ENCODE results near the gene PPFIBP1. TPM values are rescaled to one million over a fixed set of nuclear protein-coding genes. Genes with fewer than 3 reads are reported as not detected.
"Not testable (repeated sequence)": the region's sequence is repeated elsewhere in the genome, so short reads cannot be mapped to it uniquely, and the experiment has no call there.

The PPFIBP1 gene
- total and polyA plus RNA-seq, 4 experiments from 2014 or later, result 2.1 to 6.5 (median 3.8) TPM

DNA sequence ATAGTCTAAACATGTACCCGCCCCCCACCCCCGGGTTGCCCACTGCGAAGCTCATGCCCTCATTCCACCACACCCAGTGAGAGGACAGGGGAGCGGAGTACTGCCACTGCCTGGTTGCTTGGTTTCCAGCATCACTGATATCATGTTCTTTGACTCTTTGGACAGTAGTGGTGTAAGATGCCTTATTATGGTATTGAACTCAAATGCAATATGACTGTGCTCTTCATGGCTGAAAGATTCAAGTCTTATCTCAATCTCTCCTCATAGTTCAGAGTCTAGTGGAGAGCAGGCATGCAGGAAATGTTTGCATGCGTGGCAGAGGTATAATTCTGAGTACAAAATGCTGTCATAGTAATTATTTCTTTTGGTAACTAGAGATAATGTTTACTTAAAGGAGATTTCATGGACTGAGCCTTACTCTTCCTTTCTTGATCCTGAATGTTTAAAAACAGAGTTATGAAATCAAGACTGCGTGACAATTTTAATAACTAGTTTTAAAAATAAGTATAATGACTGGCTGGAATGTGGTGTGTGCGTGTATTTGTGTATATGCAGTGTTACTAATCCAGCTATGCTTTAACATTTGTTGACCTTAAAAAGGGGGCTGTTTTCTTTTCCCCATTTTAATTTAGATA lies 116.7 kb downstream of the PPFIBP1 start:
- H3K36me3 Mint-ChIP-seq; H3K27ac ChIP-seq (ENCODE audit: low read depth, low read length); CTCF ChIA-PET (ENCODE audit: partially characterized antibody); H3K9me3 Mint-ChIP-seq; H3K27ac Mint-ChIP-seq; POLR2A ChIA-PET (ENCODE audit: partially characterized antibody); H3K27me3 ChIP-seq (ENCODE audit: insufficient read depth, low read length); H3K4me3 ChIP-seq (ENCODE audit: low read length in 2 of 2); H3K9me3 ChIP-seq (ENCODE audit: control insufficient read depth in 1 of 2, low read length in 2 of 2); H3K4me3 Mint-ChIP-seq; H3K4me1 ChIP-seq (ENCODE audit: insufficient read depth, low read length); H3K4me1 Mint-ChIP-seq; H3K27me3 Mint-ChIP-seq; intact Hi-C loops (cut with micrococcal nuclease); H3K36me3 ChIP-seq (ENCODE audit: insufficient read depth, low read length); DNase-seq: not testable (repeated sequence)

DNA sequence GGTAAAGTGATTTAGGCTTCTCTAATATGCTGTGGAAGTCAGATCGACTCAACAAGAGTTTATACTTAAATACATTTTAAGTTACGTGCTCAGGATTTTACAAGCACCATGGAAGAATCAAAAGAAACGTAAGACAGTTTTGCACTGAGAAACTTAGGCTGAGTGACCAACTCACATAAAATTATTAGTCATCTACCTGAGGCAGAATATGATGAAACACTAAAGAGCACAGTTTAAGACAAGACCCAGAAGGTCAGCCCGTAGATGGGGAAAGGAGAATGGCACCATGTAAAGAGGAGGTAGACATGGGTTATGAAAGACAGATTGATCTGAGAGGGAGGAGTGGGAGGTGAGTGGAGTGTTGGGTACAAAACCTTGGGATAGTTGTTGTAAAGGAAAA lies 118.4 kb downstream of the PPFIBP1 start:
- CTCF ChIA-PET (ENCODE audit: partially characterized antibody); H3K36me3 ChIP-seq (ENCODE audit: insufficient read depth, low read length); H3K9me3 Mint-ChIP-seq; H3K27me3 ChIP-seq (ENCODE audit: insufficient read depth, low read length); intact Hi-C loops (cut with micrococcal nuclease); H3K4me3 ChIP-seq (ENCODE audit: low read length in 2 of 2); POLR2A ChIA-PET (ENCODE audit: partially characterized antibody); H3K27me3 Mint-ChIP-seq; H3K4me1 ChIP-seq (ENCODE audit: insufficient read depth, low read length); DNase-seq; H3K4me1 Mint-ChIP-seq; H3K27ac Mint-ChIP-seq; H3K36me3 Mint-ChIP-seq; H3K9me3 ChIP-seq (ENCODE audit: control insufficient read depth in 1 of 2, low read length in 2 of 2); H3K27ac ChIP-seq (ENCODE audit: low read depth, low read length); H3K4me3 Mint-ChIP-seq: not testable (repeated sequence)

DNA sequence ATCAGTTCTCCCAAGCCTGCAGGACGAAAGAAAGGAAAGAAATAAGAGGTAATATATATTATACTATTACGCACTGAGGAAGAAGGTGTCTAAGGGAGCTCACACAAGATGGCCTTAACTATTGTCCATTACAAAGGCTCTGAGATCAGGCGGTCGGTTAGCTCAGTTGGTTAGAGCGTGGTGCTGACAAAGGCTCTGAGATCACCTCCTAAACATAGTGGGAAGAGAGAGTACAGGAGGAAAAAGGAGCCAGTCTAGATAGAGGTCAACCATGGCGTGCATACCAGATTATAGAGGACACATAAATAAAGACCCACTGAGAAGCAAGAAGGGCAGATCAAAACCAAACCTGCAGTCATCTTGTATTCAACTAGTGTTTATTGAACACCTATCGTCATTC lies 118.9 kb downstream of the PPFIBP1 start:
- peak overlapping the region in 1 of 7 donors; percentile 74 for H3K27ac Mint-ChIP-seq
- H3K27me3 ChIP-seq (ENCODE audit: insufficient read depth, low read length); DNase-seq; H3K9me3 ChIP-seq (ENCODE audit: control insufficient read depth in 1 of 2, low read length in 2 of 2); H3K27ac ChIP-seq (ENCODE audit: low read depth, low read length); H3K36me3 Mint-ChIP-seq; H3K27me3 Mint-ChIP-seq; H3K4me1 ChIP-seq (ENCODE audit: insufficient read depth, low read length); H3K4me1 Mint-ChIP-seq; CTCF ChIA-PET (ENCODE audit: partially characterized antibody); POLR2A ChIA-PET (ENCODE audit: partially characterized antibody); H3K9me3 Mint-ChIP-seq; H3K4me3 ChIP-seq (ENCODE audit: low read length in 2 of 2); H3K36me3 ChIP-seq (ENCODE audit: insufficient read depth, low read length); intact Hi-C loops (cut with micrococcal nuclease); H3K4me3 Mint-ChIP-seq: not testable (repeated sequence)

DNA sequence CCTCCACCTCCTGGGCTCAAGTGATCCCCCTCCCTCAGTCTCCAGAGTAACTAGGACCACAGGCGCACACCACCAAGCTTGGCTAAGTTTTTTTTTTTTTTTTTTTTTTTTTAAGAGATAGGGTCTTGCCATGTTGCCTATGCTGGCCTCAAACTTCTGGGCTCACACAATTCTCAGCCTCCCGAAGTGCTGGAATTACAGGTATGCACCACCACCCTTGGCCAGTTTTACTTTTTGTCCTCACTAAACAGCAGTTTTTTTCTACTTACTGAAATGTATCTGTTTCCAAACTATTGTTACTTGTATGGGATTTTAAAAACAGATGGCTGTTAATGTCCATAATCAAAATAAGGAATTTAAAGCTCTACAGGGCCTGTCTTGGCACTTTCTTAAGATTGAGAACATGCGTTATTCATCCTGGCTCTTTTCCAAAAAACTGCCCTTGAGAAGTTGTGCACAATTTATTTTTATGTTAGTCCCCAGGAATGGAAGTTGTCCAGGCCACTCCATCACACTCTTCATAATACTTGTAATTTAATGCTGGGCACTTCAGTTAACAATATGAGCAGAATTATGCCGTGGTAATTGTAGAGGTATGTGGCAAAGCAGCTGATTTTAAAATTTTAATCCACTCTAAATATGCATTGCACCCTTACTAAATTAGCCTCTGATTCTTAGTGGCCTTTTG lies 120.3 kb downstream of the PPFIBP1 start:
- peak overlapping the region in 1 of 8 donors; percentile 47 for H3K4me3 Mint-ChIP-seq
- Histone ChIP-seq H3K27ac (ENCODE audit: low read depth, low read length) (no peak overlapping the region), H3K9me3 (ENCODE audit: control insufficient read depth in 1 of 2, low read length in 2 of 2) (no peaks in the 10 kb centered on the region), H3K27me3 (ENCODE audit: insufficient read depth, low read length) (no peaks in the 10 kb centered on the region), H3K4me3 (ENCODE audit: low read length in 2 of 2) (no peak overlapping the region), H3K4me1 (ENCODE audit: insufficient read depth, low read length) (no peaks in the 10 kb centered on the region), H3K36me3 (ENCODE audit: insufficient read depth, low read length) (no peaks in the 10 kb centered on the region)
- intact Hi-C loops (cut with micrococcal nuclease), result no loop called here
- H3K9me3 Mint-ChIP-seq, result no peaks in the 10 kb centered on the region
- H3K27ac Mint-ChIP-seq, result no peak overlapping the region
- DNase-seq, result no peak
- no peaks in the 10 kb centered on the region for H3K27me3 Mint-ChIP-seq
- ChIA-PET POLR2A (ENCODE audit: partially characterized antibody) (no interaction called here), CTCF (ENCODE audit: partially characterized antibody) (no interaction called here)
- H3K36me3 Mint-ChIP-seq, result no peaks in the 10 kb centered on the region
- H3K4me1 Mint-ChIP-seq, result no peaks in the 10 kb centered on the region

DNA sequence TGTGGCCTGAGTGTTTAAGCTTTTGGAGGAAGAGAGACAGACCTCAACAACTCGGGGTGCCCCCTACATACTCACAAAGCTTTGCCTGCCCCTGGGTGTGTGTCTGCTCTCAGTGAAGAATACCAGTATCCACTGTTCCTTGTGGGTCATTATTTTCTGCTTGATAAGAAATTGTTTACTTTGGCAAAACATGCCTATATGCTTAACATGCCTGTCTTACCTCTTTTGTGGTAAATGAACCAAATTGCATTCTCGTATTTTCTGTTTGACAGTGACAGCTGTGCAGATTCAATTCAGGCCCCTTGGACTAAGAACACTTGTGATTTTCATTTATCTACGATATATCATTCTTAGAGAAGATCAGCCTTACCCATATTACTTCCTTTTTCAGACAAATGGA lies 121.7 kb downstream of the PPFIBP1 start:
- H3K9me3 Mint-ChIP-seq, result no peaks in the 10 kb centered on the region
- no peaks in the 10 kb centered on the region for H3K36me3 Mint-ChIP-seq
- H3K4me1 ChIP-seq (ENCODE audit: insufficient read depth, low read length), result no peaks in the 10 kb centered on the region
- H3K36me3 ChIP-seq (ENCODE audit: insufficient read depth, low read length), result no peaks in the 10 kb centered on the region
- no peak for DNase-seq
- no peaks in the 10 kb centered on the region for H3K4me1 Mint-ChIP-seq
- intact Hi-C loops (cut with micrococcal nuclease), result no loop called here
- H3K27me3 ChIP-seq (ENCODE audit: insufficient read depth, low read length), result no peaks in the 10 kb centered on the region
- H3K27ac ChIP-seq (ENCODE audit: low read depth, low read length), result no peak overlapping the region
- POLR2A ChIA-PET (ENCODE audit: partially characterized antibody), result no interaction called here
- CTCF ChIA-PET (ENCODE audit: partially characterized antibody), result no interaction called here
- no peak overlapping the region for H3K4me3 ChIP-seq (ENCODE audit: low read length in 2 of 2)
- no peak overlapping the region for H3K27ac Mint-ChIP-seq
- H3K27me3 Mint-ChIP-seq, result no peaks in the 10 kb centered on the region
- no peak overlapping the region for H3K4me3 Mint-ChIP-seq
- no peaks in the 10 kb centered on the region for H3K9me3 ChIP-seq (ENCODE audit: control insufficient read depth in 1 of 2, low read length in 2 of 2)

DNA sequence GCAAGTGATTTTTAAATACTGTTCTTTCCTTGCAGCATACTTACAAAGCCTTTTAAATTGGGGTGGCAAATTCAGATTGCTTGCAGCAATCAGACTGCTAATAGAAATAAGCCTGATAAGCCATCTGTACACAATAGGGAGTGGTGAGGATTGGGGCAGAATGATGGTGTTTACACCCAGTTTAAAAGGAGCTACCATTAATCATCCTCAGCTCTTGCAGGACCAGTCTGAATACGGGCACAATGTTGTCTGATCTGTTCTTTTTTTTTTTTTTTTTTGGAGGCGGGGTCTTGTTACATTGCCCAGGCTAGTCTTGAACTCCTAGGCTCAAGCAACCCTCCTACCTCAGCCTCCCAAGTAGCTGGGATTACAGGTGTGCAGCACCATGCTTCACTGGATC lies 122.1 kb downstream of the PPFIBP1 start:
- H3K36me3 Mint-ChIP-seq, result no peaks in the 10 kb centered on the region
- no peaks in the 10 kb centered on the region for H3K4me1 Mint-ChIP-seq
- H3K4me3 Mint-ChIP-seq, result no peak overlapping the region
- Histone ChIP-seq H3K4me3 (ENCODE audit: low read length in 2 of 2) (no peak overlapping the region), H3K36me3 (ENCODE audit: insufficient read depth, low read length) (no peaks in the 10 kb centered on the region), H3K4me1 (ENCODE audit: insufficient read depth, low read length) (no peaks in the 10 kb centered on the region), H3K9me3 (ENCODE audit: control insufficient read depth in 1 of 2, low read length in 2 of 2) (no peaks in the 10 kb centered on the region), H3K27me3 (ENCODE audit: insufficient read depth, low read length) (no peaks in the 10 kb centered on the region), H3K27ac (ENCODE audit: low read depth, low read length) (no peak overlapping the region)
- H3K27me3 Mint-ChIP-seq, result no peaks in the 10 kb centered on the region
- no peak overlapping the region for H3K27ac Mint-ChIP-seq
- no peak for DNase-seq
- POLR2A ChIA-PET (ENCODE audit: partially characterized antibody), result no interaction called here
- CTCF ChIA-PET (ENCODE audit: partially characterized antibody), result no interaction called here
- intact Hi-C loops (cut with micrococcal nuclease), result no loop called here
- no peaks in the 10 kb centered on the region for H3K9me3 Mint-ChIP-seq

DNA sequence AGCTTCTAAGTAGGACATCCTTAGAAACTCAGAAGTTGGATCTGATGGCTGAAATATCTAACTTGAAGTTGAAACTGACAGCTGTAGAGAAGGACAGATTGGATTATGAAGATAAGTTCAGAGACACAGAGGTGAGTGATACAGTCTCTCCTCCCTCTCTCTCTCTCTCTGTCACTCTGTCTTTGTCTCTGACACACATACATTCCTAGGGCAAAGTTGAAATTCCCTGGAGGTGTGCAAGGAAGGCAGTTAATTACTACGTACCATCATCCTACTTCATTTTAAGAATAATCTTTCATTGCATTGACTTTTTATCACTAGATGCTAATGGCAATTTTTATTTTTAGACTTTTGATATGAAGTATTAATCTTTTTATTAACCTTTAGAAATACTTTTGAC lies 126.0 kb downstream of the PPFIBP1 start:
- Histone ChIP-seq H3K27me3 (ENCODE audit: insufficient read depth, low read length) (no peaks in the 10 kb centered on the region), H3K4me3 (ENCODE audit: low read length in 2 of 2) (no peak overlapping the region), H3K9me3 (ENCODE audit: control insufficient read depth in 1 of 2, low read length in 2 of 2) (no peaks in the 10 kb centered on the region), H3K27ac (ENCODE audit: low read depth, low read length) (no peak overlapping the region), H3K36me3 (ENCODE audit: insufficient read depth, low read length) (no peaks in the 10 kb centered on the region), H3K4me1 (ENCODE audit: insufficient read depth, low read length) (no peaks in the 10 kb centered on the region)
- H3K27me3 Mint-ChIP-seq, result no peaks in the 10 kb centered on the region
- POLR2A ChIA-PET (ENCODE audit: partially characterized antibody), result no interaction called here
- no peak overlapping the region for H3K4me3 Mint-ChIP-seq
- H3K36me3 Mint-ChIP-seq, result no peaks in the 10 kb centered on the region
- H3K4me1 Mint-ChIP-seq, result peaks cover 0 to 2% (median 0%) of the 10 kb centered on the region in 4 donors
- no peak for DNase-seq
- H3K27ac Mint-ChIP-seq, result no peak overlapping the region
- intact Hi-C loops (cut with micrococcal nuclease), result no loop called here
- H3K9me3 Mint-ChIP-seq, result no peaks in the 10 kb centered on the region
- CTCF ChIA-PET (ENCODE audit: partially characterized antibody), result interaction anchor here (0.6 to 1.8 kb wide), 2 partner anchors 215 to 934 kb away, joined by 3 to 4 read pairs; no protein-coding TSS in a partner anchor
